ENCODE measurements around the gene ZRANB3.

- TF ChIP-seq EZH2 (IDR thresholded peaks at IDR 0.05; ENCODE audit: low read depth) (no peak), CTCF (conservative IDR thresholded peaks at IDR 0.05) (no peak)
Measured at GRCh38 chr2:135475128-135475527, 55.9 kb downstream of the ZRANB3 start.
